GM19452 (cell line): Measurements from ENCODE around the gene CDCA7.
"Not testable (repeated sequence)": the region's sequence is repeated elsewhere in the genome, so short reads cannot be mapped to it uniquely, and the experiment has no call there.

Experiments used
- ATAC-seq: cut with Tn5 transposase; IDR thresholded peaks from one replicate; pipeline ENCODE4 v1.9.1; 2021; ENCODE audit not compliant: unreplicated experiment

CDCA7 gene

DNA sequence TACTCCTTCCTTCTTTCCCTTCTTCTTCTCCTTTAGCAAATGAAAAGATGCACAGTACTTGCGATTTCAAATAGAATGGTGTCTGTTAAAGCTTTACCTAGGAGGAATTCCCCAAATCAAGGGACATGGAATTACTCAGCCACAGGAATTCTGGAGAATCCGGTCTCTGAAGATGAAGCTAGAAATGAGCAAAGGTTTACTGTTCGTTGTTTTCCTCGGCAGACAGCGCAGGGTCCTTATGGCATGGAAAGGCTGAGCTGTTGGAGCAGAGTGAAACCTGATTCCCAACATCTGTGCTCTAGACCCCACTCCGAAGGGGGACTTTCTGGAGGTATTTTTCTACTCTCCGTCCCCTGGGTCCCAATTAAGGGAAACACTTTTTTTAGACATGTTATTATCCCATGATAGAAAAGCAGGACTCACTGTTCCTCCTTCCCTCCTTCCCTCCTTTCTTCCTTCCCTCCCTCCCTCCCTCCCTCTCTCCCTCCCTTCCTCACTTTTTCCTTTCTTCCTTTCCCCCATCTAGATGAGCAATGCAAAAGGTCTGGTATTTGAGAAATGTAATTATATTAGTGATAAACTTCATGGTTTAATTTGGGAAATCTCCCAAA lies 47.1 kb downstream of the CDCA7 start:
- no peak for ATAC-seq

DNA sequence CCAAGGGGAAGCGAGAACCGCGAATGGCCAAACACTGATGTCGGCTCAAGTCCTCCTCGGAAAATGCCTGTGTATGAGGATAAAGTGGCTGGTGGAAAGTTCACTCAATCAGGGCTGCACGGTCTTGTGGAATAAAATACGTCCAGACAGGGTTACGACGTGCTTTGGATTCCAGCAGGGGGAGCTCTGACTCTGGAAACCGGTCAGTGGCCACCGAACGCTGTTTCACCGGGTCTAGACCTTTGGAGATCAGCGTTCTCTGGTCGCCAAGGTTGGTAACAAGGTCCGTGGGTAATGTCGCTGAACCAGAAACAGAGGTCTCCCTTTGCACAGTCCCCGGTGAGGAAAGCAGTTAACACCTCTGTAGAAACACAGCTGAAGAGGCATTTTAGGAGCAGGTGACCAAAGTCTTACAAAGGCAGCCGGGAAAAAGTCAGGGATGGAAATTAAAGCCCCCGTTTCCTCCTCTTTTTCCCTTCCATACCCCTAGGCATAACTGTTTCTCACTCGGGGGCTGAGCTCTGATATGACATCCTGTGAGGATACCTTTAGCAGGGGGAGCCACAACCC lies 47.8 kb downstream of the CDCA7 start:
- ATAC-seq = no peak

DNA sequence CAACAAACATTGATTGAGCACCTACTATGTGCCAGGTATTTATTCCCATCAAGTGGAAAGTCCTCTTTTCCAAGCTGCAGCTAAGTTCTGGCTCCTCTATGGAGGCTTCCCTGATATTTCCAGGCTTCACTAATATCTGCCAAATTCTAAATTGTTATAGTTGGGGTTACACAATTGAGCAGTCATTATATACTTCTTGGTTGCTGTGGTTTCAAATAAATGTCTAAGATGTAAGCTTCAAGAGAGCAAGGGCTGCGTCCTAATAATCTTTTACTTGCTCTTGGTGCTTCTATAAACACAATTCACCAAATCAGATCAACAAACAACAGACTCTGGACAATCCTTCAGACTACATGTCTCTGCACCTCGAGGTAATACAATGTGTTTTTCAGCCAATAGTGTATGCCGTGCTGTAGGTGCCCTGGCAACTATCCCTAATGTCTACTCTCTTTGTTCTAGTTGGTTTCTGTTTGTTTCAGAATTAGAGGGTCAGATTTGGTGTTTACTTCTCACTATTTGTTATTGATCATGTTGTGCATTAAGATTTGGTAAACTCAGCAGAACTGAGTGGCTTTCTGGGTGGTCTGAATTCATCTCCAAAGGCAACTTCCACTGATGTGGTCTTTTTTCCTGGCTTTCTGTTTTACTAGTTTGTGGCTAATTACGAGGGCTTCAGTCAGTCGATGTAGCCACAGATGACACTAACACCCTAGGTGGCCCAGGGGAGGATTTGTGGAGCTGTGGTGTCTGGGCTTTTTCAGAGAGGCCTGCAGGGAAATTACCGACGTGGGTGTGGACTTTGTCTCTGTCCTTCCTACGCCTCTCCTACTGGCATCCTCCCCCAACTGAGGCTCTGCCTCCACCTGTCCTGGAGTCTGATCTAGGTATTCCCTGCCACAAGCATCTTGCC lies 50.4 kb downstream of the CDCA7 start:
- no peak for ATAC-seq

DNA sequence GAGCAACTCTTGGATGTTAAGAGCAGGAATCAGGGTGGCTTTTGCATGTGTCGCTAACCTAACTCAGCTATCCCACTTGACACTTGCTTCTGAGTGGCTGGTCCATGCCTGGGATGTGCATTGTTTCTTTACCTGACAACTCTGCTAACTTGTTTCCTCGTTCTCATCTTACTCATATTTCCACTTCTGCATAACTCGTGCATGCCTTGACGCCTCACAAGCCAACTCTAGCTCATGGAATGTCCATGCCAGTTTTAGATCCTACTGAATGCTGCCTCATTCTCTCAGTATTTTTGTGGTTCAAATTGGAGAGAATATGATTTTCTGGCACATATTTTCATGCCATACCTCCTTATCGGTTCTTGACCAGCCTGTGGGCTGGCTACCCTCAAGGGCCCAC lies 52.5 kb downstream of the CDCA7 start:
- no peak for ATAC-seq

DNA sequence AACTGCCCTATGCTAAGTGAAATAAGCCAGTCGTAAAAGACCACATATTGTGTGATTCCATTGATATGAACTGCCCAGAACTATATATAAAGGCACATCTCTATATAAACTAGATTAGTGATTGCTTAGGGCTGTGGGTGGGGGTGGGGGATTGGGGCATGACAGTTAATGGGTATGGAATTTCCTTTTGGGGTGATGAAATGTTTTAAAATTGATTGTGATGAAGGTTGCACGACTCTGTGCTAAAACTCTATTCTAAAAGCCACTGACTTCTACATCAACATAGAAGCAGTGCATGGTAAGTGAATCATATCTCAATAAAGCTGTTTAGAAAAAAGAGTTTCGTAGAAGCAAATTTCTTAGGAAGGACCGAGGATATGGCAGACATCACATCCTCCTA lies 53.0 kb downstream of the CDCA7 start:
- ATAC-seq = no peak

DNA sequence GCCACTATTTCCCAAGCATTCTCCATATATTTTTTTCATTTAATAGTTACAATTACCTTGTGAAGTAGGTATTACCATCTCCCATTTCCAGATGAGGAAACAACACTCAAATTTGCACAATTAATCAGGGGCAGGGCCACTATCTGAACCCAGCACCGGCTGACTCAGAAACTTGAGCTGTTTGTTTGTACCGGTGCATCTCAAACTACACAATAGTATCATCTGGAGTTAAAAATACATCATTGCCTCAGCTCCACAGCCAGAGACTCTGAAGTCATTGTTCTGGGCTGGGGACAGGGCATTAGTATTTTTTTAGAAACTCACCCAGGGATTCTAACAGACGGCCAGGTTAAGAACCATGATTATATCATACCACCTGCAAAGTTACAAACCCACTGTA lies 55.9 kb downstream of the CDCA7 start:
- ATAC-seq = no peak

DNA sequence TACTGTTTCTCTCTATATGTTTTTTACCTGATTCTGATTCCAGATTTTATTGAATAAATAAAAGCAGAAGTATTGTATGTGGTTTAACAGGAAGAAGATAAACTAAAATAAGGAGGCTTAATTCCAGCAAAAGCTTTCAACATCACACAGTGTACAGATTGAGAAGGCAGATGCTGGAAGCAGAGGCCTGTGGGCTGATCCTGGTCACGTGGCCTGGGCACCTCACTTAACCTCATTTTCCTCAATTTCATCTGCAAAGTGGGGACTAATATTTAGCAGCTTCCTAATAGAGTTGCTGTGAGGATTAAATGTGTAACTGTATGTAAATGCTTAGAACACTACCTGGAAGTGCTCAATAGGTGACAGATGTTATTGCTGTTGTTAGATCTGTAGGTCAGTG lies 58.0 kb downstream of the CDCA7 start:
- no peak for ATAC-seq

DNA sequence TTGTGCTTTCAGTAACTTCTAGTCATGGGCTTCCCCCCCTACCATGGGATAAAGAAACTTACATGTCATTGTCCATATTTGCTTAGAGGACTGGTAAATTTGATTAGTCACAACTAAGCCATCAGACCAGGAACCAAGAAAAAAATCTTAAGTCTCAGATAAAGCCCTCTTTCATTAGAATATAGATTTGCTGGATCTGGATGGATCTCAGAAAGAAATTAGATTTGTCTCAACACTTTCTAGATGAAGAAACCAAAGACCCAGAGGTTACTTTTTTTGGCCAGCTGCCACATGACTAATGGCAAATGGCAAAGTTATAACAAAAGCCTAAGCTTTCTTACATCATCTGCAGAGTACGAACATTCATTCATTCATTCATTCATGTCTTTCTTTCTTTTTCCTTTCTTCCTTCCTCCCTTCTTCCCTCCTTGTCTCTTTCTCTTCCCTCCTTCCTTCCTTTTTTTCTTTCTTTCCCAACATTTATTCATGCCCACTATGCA lies 60.2 kb downstream of the CDCA7 start:
- no peak for ATAC-seq

DNA sequence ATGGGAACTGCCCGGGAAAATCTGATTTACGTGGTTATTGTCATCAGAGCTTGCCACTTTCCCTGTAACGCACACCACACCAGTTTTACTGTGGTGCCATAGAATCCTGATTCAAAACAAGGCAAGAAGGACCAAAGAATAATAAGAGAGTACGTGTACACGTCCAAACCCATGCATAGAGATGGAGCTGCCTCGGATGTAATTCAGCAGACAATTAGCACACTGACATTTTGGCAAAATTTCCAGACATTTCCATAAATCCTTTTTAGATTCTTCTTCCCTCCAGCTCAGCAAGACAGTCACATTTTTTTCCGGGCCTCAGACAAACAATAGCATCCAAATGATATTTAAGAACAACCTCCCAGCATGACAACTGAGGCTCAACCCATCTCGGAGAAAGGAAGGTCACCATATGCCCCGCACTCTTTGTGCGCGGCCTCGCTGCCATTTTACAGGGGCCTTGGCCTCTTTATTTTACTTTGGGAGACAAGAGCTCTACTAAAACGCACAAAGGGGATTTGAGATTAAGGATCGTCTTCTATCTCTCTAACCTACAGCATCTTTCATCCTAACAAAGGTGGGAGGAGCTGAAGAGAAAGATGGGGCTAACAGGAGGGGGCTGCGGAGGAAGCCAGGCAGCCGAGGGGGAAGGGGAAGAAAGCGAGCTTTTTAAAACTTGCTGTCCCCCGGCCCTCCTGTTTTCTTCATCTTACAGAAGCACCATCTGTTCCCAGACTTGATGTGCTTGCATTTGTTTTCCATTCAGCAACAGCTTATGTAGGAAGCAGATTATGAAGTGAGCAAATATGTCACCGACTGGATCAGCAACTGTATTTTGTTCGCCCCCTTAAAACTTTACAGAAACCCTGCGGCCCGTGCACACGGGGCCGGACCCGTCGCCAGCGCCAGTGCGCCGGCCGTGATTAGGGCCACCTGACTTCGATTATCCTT lies 61.0 kb downstream of the CDCA7 start:
- ATAC-seq = no peak

DNA sequence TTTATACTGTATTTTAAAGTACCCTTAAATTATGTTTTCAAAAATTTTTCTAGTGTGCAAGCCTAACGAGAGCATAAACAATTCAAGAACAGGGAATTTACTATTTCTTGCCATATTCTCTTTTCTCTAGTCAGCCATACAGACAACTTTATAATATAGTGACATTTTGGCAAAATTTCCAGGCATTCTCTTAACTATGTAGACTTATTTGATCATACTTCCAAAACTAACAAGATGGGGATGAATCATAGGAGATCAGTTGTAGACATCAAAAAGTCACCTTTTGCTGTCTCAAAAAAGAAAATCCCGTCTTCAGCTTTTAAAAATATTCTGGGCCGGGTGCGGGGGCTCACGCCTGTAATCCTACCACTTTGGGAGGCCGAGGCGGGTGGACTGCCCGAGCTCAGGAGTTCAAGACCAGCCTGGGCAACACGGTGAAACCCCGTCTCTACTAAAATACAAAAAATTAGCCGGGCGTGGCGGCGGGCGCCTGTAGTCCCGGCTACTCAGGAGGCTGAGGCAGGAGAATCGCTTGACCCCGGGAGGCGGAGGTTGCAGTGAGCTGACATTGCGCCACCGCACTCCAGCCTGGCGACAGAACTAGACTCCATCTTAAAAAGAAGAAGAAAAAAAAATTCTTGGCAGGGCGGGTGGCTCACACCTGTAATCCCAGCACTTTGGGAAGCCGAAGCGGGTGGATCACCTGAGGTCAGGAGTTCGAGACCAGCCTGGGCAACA lies 61.9 kb downstream of the CDCA7 start:
- ATAC-seq = not testable (repeated sequence)

DNA sequence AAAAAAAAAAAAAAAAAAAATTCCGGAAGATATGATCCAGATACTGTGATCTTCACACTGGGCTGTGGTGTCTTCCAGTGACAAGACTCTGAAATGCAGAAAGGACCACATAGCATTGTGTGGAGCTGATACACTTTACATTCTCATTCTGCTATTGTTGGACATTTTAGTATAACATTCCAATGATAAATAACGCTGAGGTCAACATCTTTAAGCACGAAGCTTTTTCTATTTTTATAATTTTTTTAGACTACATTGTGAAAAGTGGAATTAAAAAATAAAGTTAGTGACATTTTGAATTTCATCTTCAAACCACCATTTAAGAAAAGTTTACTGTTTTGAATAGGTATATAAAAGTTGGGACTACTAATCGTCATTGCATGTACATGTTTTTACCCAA lies 62.7 kb downstream of the CDCA7 start:
- no peak for ATAC-seq

DNA sequence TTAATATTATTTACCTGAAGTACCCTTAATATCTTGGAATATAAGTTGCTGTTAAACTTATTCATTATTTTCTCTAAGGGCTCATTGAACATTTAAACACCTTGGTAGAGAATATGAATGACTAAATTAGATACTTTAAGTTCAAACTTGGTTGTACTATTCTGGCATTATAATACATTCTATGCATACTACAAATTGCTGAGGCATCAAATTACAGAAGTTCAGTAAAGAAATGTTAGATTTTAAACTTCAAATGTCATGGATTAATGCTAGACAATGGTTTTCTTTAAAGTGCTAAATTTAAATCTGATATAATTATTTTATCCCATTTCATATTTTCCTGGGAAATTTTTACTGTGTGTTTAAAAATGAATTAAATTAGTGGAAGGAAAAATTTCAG lies 63.1 kb downstream of the CDCA7 start:
- no peak for ATAC-seq
